Right atrium auricular region (tissue), 2 donors: ENCODE data around the gene TNNI3K. TPM values are rescaled to one million over a fixed set of nuclear protein-coding genes. Genes with fewer than 3 reads are reported as not detected.

Experiments used
- DNase-seq: peaks from one replicate; pipeline ENCODE4 v3.0.0-alpha.2; 2019; ENCODE audit warnings: low spot score
- H3K27ac ChIP-seq, 2 donors: fragments of 200-600 bp; sonication (generic); 1 replicate in 1 of 2; 2 replicates in 1 of 2; pipeline ENCODE4 v1.5.1; 2016 to 2019
- H3K27me3 ChIP-seq, 2 donors: fragments of 200-600 bp; sonication (generic); one replicate each; pipeline versions ENCODE4 v1.5.1 to v1.6.0; 2017 to 2019
- H3K36me3 ChIP-seq: fragments of 200-600 bp; sonication (generic); one replicate; pipeline ENCODE4 v1.5.1; 2016
- H3K4me1 ChIP-seq, 2 donors: fragments of 200-600 bp; sonication (generic); one replicate each; pipeline versions ENCODE4 v1.5.1 to v1.6.0; 2017 to 2019
- H3K4me3 ChIP-seq, 2 donors: fragments of 200-600 bp; sonication (generic); 1 replicate in 1 of 2; 2 replicates in 1 of 2; pipeline ENCODE4 v1.5.1; 2017 to 2019; ENCODE audit warnings: mild to moderate bottlenecking in 1 of 2, moderate library complexity in 1 of 2
- H3K9me3 ChIP-seq, 2 donors: fragments of 200-600 bp; sonication (generic); one replicate each; pipeline ENCODE4 v1.5.1; 2019
- total RNA-seq, 2 donors: library from RNA; depleted of rRNA; stranded (reverse); fragments of >200 nt; gene quantifications; one replicate each; pipeline ENCODE4 v1.1.0, GENCODE V29; 2016
- TF ChIP-seq, protein P1 (sequence below), 2 donors: fragments of 200-600 bp; sonication (generic); IDR thresholded peaks; one replicate each; pipeline ENCODE4 v1.5.1; 2019; ENCODE audit warnings: antibody characterized with exemption in 2 of 2

The TNNI3K gene
- total RNA-seq, 2 donors from 2014 or later = 14.6 to 18.3 TPM

DNA sequence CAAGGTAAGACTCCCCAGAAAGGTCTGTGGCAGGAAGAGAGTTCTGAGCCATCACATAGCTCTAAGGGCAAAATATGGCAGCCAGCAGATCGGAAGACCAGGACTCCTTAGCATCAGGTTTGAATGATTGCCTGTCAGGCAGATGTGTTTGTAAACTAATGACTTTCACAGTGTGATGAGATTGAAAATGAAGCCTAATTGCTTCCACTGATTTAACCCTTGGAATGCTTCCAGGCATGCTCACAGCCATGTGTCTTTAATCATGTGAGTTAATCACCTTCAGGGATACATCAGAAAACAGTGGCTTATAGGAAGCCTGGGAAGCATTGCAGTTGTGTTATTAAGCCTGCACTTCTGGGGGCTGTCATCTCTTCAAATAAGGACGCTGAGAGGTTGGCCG is 194.4 kb downstream of the TNNI3K start:
- Histone ChIP-seq H3K27ac (no peak overlapping the region), H3K9me3 (no peaks in the 10 kb centered on the region)

DNA sequence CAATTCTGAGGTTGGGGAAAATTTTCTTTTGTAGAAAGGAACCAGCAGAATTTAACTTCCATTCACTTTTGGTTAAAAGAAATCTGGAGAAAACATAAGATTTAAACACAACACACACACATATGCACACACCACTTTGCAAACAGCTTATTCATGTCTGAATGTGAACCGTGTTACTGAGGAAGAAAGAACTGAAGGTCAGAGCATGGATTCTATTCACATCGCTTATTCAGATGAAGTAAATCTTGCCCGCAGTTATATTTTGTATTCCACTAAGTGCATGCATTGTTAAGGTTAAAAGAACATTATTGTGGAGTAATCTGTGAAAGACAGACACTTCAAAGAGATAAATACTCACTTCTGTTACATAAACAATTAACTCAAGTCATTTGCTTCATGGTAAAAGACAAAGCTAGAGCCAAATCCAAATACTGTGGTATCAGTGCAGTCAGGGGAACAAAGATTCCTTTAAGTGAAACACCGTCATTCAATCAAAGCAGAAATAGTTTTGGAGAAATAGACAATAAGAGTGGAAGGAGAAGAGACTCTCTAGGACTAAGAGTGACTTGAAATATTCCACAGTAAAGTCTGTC is 195.3 kb downstream of the TNNI3K start:
- Histone ChIP-seq H3K9me3 (no peaks in the 10 kb centered on the region), H3K4me3 (no peak overlapping the region), H3K27ac (no peak overlapping the region), H3K36me3 (no peaks in the 10 kb centered on the region), H3K4me1 (peaks cover 0 to 11% of the 10 kb centered on the region in 2 donors), H3K27me3 (no peaks in the 10 kb centered on the region)
- TF ChIP-seq, protein P1, sequence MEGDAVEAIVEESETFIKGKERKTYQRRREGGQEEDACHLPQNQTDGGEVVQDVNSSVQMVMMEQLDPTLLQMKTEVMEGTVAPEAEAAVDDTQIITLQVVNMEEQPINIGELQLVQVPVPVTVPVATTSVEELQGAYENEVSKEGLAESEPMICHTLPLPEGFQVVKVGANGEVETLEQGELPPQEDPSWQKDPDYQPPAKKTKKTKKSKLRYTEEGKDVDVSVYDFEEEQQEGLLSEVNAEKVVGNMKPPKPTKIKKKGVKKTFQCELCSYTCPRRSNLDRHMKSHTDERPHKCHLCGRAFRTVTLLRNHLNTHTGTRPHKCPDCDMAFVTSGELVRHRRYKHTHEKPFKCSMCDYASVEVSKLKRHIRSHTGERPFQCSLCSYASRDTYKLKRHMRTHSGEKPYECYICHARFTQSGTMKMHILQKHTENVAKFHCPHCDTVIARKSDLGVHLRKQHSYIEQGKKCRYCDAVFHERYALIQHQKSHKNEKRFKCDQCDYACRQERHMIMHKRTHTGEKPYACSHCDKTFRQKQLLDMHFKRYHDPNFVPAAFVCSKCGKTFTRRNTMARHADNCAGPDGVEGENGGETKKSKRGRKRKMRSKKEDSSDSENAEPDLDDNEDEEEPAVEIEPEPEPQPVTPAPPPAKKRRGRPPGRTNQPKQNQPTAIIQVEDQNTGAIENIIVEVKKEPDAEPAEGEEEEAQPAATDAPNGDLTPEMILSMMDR (IDR thresholded peaks at IDR 0.05) = no peak
- no peak for DNase-seq

More for the DNA sequence above, 194.4 kb downstream of the TNNI3K start:
- H3K36me3 ChIP-seq = no peaks in the 10 kb centered on the region
- no peak for DNase-seq
- no peaks in the 10 kb centered on the region for H3K27me3 ChIP-seq
- TF ChIP-seq, protein P1 (IDR thresholded peaks at IDR 0.05) = no peak
- peaks cover 0 to 11% of the 10 kb centered on the region in 2 donors for H3K4me1 ChIP-seq
- no peak overlapping the region for H3K4me3 ChIP-seq

DNA sequence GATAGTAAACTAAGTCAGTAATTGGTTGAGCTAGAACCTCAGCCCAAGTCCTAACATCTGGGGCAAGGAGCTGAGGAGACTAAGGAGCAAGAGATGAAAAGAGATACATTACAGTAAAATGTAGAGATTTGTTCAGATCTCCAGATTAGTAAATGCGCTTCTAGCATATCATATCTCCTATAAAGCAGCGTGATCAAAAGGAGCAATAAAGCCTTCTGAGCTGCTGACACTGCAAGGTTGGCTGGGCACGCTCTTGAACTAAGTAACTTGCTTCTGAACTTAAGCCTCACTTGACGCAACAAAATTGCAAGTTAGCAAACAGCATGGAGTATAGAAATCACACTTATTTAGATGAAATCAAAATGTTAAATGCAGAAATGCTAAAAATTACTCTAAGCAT is 196.3 kb downstream of the TNNI3K start:
- TF ChIP-seq, protein P1 (IDR thresholded peaks at IDR 0.05) = no peak
- H3K36me3 ChIP-seq = no peaks in the 10 kb centered on the region
- no peaks in the 10 kb centered on the region for H3K27me3 ChIP-seq
- H3K9me3 ChIP-seq = no peaks in the 10 kb centered on the region
- H3K27ac ChIP-seq = no peak overlapping the region
- H3K4me1 ChIP-seq = peaks cover 0 to 5% of the 10 kb centered on the region in 2 donors
- H3K4me3 ChIP-seq = no peak overlapping the region
- no peak for DNase-seq

DNA sequence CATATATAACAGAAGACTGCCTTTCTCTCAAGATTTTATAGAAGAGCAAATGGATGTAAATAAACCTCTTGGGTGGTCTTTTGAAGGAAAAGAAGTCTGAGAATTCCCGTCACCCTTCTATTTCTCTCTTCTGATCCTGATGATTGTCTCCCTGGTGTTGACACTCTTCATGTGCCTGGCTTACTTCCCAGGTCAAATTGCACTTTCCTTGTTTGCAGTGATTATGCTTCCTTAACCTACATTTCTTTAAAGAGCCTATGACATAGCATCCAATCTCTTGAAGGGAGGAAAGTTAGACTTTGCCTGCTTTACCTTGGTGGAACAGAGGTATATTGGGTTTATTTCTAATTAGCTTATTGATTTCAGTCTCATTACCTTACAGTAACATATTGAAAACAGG is 197.1 kb downstream of the TNNI3K start:
- Histone ChIP-seq H3K4me1 (no peaks in the 10 kb centered on the region), H3K4me3 (no peak overlapping the region), H3K36me3 (no peaks in the 10 kb centered on the region), H3K27ac (no peak overlapping the region), H3K9me3 (no peaks in the 10 kb centered on the region), H3K27me3 (no peaks in the 10 kb centered on the region)
- TF ChIP-seq, protein P1 (IDR thresholded peaks at IDR 0.05) = no peak
- DNase-seq = no peak

DNA sequence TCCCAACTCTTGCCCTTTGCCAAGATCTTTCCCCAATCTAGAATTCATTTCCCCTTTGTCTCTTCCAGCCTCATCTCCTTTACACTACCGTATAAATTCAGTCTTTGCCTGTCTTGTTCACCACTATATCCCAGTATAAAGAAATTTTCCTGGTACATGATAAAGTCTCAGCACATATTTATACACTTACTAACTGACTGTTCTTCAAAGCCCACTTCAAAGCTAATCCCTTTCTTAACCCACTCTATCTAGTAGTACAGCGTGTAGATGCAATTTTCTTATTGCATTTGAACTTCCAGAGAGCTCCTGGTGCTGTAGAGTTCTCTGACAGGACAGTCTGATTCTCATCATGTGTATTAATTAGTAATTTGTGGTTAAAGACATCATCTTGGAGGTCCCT is 199.1 kb downstream of the TNNI3K start:
- Histone ChIP-seq H3K27me3 (no peaks in the 10 kb centered on the region), H3K4me3 (no peak overlapping the region), H3K36me3 (no peaks in the 10 kb centered on the region), H3K27ac (no peak overlapping the region), H3K4me1 (no peaks in the 10 kb centered on the region), H3K9me3 (no peaks in the 10 kb centered on the region)
- DNase-seq = no peak
- TF ChIP-seq, protein P1 (IDR thresholded peaks at IDR 0.05) = no peak

DNA sequence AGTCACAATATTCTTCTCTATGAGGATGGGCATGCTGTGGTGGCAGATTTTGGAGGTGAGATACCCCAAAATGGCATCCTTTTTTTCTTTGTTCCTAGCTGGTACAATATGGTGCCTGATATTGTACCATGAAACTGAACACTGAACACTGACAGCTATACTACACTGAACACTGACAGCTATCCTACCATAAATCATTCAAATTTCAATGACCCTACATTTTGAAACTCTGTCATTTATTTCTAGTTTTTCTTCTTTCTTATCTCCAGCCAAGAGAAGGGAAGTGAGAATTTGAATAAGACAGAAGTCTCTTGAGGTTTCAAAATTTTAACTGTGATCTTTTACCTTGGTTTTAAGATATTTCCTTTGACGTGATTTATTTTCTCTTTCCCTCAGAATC is 200.9 kb downstream of the TNNI3K start:
- TF ChIP-seq, protein P1 (IDR thresholded peaks at IDR 0.05) = no peak
- no peak overlapping the region for H3K27ac ChIP-seq
- H3K9me3 ChIP-seq = no peaks in the 10 kb centered on the region
- H3K27me3 ChIP-seq = no peaks in the 10 kb centered on the region
- no peaks in the 10 kb centered on the region for H3K4me1 ChIP-seq
- H3K36me3 ChIP-seq = no peaks in the 10 kb centered on the region
- no peak overlapping the region for H3K4me3 ChIP-seq
- DNase-seq = no peak
